ENCODE data around the gene KIF18B.
A peak's percentile ranks its signal among the peaks of the same experiment; 100 is the strongest.

The KIF18B gene

DNA sequence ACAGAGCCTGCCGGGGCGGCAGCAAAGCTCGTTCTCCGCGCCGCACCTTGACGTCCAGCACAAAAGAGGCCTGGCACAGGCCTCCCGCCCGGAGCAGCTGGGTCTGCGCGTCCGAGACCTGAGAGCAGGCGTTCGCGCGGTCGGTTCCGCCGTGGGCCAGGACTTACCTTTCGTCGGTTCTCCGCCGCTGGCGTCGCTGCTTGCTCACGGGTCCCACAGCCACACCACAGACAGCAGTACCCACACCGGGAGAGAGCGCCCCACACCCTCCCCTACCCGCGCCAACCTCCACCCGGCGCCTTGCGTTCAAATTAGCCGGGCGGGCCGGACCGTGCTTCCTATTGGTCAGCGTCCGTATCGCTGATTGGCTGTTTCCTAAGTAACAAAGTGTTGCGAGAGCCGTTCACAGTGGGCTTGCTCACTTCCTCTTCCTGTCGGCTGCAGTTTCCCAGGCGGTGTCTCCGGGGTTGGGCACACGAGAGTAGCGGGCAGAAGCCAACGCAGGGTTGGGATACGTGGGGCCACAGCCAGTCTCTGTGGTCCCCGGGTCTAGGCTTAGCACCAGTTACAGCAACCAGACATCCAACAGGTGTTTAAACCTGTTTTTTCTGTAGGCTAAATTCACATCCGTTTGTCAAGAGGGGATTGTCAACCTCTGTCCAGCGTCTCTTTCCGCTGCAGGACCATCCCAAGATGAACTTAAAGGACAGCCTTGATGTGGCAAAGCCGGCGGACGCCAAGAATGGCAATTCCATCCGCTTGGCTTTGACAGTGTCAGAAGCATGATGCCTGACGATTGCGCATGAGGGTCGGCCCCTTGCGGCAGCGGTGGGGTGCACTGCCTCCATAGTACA lies at the start of gene KIF18B:
Gene KIF18B (minus strand): TSS at position 313 of the 854 bp plus-strand sequence. CDS start 11,429 bp downstream, outside the sequence.
- DNase-seq (ENCODE audit: low spot score) = peak; percentile 96

DNA sequence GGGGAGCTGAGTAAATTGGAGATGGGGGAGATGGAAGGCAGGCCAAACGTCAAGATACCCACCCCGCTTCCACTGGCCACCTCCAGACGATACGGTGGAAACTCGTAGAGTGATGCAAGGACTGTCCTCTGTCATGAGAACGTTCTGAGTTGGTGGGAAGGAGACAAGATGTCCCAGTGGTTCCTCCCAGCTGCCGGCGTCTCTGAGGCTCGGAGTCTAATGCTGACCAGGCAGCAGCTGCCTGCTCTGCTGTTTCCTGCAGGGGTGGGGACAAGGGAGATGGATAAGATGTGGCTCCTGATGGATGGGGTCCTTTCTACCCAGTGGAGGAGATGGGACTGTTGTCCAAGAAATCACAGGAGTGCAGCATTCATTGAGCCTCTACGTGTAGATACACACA lies 48.7 kb upstream of the KIF18B start:
- no peak for DNase-seq (ENCODE audit: low spot score)

DNA sequence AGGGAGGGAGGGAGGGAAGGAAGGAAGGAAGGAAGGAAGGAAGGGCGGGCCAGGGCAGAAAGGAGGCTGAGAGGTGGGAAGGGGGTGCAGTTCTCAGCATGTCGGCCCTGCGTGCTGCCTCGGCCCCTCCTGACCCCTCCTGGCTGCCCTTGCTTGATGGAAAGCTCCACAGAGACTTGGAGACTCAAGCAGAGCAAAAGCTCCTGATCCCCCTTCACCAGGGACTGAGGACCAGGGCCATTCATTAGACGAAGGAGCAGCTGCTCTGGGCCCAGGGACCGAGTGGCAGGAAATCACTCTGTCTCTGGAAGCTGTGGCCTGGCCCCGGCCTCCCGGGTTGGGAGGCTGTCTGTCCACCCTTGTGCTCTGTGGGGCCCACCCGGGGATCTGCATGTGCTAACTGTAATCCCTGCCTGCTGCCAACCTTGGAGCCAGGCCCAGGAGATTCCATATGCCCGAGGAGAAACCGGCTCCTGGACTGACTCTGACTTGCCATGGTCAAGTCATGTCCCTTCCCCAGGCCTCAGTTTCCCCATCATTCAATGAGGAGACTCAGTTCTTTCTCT lies 47.9 kb upstream of the KIF18B start:
- no peak for DNase-seq (ENCODE audit: low spot score)

DNA sequence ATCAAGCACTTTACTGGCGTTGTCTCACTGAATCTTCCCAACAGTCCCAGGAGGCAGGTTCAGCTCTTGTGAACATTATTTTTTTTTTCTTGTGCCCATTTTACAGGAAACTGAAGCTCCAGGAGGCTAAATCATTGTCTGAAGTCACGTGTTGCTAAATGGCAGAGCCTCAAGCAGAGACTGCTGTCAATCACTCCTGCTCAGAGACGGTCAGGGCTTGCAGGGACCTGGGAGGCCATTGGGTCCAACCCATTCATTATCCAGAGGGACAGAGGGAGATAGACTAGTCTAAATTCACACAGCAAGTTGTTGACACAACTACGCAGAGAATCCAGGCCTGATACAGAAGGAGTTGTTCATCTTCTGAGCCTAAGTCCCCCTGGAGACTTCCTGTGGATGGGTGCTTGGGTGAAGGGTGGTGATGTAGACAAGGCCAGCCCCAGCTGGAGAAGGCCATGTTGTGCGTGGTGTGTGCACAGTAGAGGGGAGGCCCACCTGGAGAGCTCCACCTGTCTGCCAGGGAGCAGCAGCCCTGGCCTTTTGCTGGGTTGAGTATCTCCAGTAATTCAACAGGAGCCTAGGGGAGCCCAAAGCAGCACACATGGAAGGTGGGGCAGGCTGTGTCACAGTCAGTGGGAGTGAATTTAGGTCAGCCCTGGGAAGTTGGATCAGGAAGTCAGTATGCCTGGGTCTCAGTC lies 44.8 kb upstream of the KIF18B start:
- DNase-seq (ENCODE audit: low spot score) = no peak

DNA sequence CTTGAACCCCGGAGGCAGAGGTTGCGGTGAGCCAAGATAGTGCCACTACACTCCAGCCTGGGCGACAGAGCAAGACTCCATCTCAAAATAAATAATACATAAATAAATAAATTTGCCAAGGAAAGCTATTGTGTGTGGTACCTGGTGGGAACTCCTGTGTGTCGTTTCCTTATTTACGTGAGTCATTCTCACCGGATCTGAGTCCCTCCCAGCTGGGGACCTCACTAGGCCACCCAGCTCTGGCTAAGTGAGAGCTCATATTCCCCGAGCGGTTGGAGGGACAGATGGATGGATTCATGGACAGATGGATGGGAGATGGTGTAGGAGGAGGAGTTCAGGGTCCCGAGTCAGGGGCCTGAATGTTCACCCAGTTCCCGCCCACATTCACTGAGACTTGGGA lies 43.4 kb upstream of the KIF18B start:
- no peak for DNase-seq (ENCODE audit: low spot score)

DNA sequence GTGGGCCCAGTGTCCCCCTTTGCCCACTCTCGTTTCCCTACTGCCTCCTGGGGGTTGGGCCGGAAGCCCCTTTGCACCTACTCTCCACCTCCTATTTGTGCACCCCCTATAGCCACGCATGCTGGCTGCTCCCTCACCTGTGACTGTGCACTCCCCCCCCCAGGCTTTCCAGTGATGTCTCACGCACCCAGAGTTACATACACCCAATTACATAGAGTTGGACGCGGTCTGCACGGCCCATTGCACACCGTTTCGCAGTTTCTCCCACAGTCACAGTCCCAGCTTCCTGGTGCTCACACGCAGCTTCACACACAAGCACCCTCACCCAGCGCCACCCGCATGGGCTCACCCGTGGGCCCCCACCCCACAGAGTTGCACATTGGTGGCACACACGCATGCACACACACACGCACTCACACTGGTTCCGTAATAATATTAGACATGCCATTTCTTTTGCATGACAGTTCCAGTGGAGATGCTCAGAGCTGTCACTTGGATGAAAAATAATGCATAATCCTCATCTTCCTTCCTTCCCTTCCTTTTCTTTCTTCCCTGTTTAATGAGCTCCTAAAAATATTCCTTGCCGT lies 42.1 kb upstream of the KIF18B start:
- no peak for DNase-seq (ENCODE audit: low spot score)

DNA sequence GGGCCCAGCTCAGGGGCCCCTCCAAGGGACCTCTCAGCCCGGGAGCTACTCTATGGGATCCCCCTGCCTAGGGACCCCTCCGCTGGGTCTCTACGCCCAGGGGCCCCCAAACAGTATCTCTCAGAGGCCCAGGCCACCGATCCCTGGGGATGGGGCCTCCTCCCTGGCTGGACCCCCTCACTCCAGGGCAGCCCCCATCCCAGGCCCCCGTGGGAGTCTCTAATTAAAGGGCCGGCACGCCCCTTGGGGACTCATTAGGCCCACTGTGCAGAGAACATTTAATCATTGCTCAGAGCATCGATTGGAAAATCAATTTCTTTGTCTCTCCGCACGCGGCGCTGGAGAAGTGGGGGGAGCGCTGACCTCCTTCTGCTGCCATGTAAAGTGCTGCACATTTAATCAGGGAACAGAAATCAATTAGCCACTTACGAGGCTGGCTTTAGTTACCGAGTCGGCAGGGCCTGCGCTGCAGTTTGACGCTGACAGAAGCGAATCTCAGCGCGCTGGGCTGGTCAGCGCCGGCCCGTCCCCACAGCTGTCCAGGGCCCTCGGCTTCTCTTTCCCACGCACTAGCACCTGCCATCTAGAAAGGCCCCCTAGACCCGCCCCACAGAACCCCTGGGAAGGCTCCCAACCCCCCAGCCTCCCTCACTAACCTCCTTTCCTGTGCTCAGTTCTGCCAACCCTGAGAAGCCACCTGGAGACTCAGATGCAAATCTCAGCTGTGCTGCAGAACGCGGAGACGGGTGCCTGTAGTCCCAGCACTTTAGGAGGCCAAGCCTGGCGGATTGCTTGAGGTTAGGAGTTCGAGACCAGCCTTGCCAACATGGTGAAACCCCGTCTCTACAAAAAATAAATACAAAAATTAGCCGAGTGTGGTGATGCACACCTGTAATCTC lies 40.7 kb upstream of the KIF18B start:
- DNase-seq (ENCODE audit: low spot score) = no peak

DNA sequence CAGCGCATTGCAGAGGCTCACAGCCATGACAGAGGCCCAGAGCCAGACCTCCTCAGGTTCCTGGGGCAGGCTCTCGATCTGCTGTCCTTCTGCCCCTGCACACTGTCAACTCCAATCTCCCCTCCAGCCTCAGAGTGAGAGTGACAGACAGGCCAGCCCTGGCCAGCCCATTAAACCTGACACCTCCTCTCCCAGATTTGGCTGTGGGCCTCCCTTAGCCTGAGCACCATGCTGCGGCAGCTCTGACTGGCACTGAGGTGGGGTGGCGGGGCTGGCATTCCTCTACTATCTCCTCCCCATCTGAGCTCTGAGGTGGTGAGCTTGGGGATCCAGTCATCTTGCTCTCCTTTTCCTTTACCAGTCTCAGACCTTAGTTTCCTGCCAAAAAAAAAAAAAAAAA lies 36.0 kb upstream of the KIF18B start:
- DNase-seq (ENCODE audit: low spot score) = no peak

DNA sequence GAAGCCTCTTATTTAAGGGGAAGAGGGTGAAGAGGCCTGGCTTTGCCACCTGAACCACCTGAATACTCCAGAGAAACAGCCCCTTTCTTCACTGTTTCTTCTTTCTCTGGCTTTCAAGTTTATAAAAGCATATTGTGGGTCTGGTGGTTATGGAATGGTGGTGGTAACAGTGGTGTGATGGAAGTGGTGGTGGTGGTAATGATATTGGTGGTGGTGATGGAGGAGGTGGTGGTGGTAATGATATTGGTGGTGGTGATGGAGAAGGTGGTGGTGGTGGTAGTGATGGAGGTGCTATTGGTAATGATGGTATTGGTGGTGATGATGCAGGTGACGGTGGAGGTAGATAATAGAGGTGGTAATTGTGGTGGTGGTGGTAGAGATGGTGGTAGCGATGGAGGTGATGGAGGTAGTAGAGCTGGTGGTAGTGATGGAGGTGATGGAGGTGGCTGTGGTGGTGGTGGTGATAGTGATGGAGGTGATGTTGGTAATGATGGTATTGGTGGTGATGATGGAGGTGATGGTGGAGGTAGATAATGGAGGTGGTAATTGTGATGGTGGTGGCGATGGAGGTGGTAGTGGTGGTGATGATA lies 34.6 kb upstream of the KIF18B start:
- DNase-seq (ENCODE audit: low spot score) = no peak

DNA sequence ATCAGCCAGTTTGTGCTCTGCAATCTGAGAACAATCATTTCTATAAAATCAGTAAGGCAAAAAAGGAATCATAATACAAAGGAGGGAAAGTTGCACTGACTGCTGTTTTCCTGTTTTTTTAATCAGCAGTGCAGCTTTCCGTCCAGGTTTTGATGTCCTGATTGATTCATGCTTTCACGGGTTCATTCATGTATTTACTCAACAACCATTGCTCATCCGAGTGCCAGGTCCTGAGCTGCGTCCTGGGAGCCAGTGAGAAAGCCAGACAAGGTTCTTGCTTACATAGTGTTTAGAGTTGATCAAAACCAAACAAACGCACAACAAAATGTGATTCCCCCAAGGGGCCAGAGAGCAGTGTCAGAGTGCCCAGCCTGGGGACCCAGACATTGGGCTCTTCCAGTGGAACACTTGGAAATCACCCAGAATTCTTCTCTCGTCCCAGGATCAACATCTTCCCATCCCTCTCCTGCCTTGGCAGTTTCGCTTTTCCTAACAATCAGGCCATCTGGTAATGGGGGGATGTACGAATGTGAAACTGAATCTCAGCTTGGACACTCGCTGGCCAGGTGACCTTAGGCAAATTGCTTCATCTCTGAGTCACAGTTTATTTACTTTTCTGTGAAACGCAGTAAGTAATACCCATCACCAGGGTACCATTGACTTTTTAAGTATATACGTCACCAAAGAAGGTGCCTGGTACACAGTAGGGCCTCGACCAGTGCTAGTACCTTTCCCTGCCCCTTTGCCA lies 33.8 kb upstream of the KIF18B start:
- no peak for DNase-seq (ENCODE audit: low spot score)

DNA sequence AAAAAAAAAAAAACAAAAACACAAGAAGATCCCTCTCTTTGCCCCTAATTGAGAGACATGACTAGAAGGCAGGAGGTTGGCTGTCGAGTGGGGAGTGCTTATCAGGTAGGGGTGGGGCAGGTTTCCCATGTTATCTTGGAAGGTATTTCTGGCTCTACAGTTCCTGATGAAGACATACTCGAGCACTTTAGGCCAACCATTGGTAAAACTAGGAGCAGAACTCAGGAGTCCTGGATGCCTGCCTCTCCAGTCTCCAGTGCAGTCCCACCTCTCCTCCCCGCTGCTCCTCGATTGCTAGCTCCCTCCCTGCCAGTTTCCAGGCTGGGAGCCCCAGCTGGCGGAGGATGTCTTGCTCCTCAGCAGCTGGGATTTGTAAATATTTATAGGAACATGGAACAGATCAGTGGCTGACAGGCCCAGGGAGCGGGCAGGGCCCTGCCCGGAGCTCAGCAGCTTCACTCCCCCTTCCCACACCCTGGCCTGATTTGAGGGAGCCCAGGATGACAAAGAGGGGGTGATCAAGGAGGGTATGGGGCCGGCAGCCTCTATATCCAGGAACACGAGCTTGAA lies 31.9 kb upstream of the KIF18B start:
- DNase-seq (ENCODE audit: low spot score) = no peak

DNA sequence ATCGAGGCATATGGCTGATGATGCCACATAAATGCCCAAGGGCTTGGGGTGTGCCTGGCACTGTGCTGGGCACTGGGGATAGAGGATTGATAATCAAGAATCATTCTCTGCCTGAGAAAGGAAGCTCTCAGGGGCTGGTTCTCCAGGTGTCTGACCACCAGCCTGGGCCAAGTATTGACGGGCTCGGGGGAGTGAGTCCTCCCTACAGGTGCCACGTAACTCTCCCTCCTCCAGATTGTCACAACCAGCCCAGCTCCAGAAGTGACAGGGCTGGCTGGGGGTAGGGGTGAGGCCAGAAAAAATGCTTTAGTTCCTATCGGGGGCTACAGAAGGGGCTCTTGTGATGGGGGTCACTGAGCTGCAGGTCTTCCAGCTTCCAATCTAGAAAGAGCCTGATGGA lies 31.2 kb upstream of the KIF18B start:
- DNase-seq (ENCODE audit: low spot score) = no peak

DNA sequence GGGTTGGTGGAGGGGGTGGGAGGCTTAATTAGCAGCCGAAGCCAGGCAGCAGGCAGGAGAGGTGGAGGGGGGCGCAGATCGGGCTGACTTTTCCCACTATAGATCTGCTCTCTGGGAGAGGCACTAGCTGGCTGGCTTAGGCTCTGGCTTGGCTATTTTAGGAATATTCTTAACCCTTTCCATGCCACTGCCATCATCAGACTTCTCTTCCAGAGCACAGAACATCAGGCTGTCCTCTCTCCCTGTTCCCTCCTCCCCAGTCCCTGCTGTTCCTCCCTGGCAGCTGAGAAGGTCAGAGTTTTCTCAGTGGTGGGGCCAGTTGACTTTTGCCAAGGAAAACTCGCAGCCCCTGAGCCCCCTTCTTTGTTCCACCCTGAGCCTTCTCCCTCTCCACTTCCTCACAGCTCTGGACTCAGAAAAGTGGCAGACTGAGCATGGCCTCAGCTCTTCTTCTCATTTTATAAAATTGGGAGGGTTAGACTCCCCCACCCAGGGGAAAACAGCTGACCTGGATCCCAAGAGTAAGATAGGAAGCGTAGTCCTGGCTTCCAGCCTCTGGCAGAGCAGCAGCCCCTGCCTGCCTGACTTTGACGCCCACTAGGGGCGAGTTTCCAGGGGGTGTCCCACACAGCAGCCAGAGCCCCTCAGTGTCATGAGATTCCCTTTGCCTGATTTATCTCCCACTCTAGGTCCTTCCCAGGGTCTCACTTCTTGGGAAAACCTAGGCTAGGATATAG lies 30.4 kb upstream of the KIF18B start:
- DNase-seq (ENCODE audit: low spot score) = no peak

DNA sequence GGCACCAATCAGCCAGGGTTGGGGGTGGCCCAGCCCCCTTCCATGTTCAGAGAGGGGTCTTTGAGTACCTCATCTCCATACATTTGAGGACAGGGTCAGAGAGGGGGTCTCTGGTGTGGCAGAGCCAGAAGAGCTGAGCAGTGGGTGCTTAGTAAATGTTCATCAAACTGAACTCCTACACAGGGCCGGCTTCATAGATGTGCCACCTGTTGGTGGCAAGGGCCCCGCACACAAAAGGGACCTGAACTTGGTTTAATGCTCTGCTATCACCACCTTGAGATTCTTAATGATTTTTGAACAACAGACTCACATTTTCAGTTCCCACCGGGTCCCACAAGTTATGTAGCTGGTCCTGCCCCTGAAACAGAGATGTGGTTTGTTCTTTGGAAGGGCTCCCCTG lies 29.5 kb upstream of the KIF18B start:
- no peak for DNase-seq (ENCODE audit: low spot score)

DNA sequence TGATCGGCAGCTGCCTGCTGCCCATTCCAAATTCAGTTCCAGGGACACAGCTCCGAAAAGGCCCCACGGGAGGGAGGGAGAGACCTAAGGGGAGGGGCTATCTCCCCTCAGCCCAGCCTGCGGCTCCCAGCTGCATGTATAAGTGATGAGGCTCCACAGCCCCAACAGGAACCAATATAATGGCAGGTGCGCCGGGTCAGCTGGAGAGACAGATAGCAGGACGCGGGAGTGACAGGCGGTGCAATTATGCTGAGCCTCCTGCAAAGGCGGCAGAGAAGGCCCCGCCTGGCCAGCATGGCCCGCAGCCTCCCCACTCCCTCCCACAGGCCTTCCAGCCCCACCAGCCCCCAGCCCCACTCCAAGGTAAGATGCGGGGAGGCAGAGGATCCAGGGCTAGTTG lies 28.6 kb upstream of the KIF18B start:
- no peak for DNase-seq (ENCODE audit: low spot score)

DNA sequence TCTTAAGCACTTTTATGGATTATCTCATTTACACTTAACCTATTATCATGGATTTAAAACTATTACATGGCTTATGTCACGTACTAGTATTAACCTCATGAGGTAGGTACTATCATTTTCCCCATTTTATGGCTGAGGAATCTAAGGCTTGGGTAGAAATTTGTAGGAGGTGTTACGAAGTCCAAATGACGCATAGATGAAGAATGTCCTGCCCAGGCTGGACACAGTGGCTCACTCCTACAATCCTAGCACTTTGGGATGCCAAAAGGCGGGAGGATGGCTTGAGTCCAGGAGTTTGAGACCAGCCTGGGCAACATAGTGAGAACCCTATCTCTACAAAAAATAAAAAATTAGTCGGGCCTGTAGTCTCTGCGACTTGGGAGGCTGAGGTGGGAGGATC lies 25.4 kb upstream of the KIF18B start:
- DNase-seq (ENCODE audit: low spot score) = no peak

DNA sequence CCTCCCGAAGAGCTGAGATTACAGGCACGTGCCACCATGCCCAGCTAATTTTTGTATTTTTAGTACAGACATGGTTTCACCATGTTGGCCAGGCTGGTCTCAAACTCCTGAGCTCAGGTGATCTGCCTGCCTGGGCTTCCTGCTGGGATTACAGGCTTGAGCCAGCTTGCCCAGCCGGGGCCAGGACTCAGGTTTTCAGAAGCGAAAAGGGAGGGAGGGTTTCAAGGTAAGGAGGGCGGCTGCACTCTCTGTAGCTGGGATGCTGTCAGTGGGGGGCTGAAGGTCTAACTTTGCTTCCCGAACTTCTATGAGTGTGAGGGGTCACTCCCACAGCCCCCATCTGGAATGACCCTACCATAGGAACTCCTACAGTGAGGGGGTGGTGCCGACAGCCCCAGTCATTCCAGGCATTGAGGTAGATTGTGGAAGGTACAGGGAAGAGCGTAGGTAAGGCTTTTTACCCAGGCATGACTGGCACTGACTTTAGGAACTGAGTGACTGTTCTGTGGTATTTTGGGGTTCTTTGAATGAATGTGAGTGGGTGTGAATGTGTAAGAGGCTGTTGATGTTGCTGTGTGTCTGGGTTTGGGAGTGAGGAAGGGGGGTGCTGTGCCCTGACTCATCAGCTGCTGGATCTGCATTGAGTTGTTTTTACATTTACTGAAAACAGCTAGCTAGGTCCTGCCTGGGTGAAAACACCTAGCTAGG lies 24.4 kb upstream of the KIF18B start:
- peak; percentile 47 for DNase-seq (ENCODE audit: low spot score)

DNA sequence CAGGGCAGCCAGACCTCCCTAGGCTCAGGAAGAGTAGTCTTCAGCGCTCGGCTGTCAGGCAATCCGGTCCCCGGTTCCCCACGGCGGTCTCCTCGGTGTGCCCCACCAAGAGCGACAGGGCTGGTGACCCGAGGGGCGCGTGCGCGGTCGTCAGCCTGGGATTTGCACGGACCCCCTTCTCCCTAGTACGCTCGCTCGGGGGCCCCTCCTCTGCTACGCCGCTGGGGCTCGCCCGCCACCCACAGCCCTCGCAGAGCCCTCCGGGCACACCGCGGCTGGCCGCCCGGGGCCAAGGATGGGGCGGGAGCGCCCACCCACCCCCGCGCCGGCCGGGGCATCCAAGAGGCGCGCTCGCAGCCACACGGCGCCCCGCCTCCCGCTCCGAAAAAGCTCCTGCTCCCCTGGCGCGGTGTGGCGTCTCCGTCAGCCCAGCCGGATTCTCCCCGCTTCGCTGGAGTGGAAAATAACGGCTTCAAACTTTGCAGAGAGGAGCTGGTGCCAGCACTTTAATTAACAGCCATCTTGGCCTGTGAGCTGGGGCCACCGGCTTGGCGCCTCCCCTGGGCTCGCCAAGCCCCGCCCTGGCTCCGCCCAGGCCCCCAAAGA lies 22.7 kb upstream of the KIF18B start:
- DNase-seq (ENCODE audit: low spot score) = peak; percentile 67
